HS-27A (cell line): Measurements from ENCODE around the gene KCTD5.
"Not testable (repeated sequence)": the region's sequence is repeated elsewhere in the genome, so short reads cannot be mapped to it uniquely, and the experiment has no call there.

ENCODE experiments used
- DNase-seq: peaks from one replicate; pipeline ENCODE4 v3.0.0-alpha.2; 2012; ENCODE audit warnings: low read depth, missing footprints

Gene KCTD5

DNA sequence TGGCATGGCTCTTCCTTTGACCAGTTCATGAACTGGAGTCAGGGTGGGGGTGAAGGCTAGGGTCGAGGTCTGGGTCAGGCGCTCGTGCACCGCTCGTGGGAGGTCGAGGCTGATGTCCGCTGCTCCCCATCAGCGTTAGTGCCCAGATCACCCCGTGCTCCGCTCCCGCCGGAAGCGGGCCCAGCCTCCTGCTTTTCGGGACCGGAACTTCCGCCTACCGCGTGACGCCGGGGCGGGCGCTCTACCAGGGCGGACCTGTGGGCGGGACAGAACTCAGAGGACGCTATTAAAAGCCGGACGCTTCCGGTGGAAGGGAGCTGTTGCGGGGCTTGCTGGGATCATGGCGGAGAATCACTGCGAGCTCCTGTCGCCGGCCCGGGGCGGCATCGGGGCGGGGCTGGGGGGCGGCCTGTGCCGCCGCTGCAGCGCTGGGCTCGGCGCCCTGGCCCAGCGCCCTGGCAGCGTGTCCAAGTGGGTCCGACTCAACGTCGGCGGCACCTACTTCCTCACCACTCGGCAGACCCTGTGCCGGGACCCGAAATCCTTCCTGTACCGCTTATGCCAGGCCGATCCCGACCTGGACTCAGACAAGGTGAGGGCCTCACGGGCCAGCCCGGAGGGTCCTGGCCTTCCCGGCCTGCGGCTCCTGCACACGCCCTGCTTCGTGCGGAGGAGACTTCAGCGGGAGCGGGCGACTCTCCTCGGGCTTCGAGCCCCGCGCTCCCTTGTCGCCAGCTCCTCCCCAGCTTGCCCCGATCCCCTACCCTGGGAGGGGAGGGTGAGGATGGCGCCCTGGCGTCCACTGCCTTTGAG lies at the start of gene KCTD5:
Gene KCTD5, plus strand, starts transcription at position 315 of the 813 bp plus-strand sequence. Its CDS starts 26 bp downstream, at position 341.
- peak; percentile 88 for DNase-seq

- DNase-seq, result not testable (repeated sequence)
These were observed 43.1 kb upstream of the KCTD5 start for GRCh38 chr16:2639071-2639721.

DNA sequence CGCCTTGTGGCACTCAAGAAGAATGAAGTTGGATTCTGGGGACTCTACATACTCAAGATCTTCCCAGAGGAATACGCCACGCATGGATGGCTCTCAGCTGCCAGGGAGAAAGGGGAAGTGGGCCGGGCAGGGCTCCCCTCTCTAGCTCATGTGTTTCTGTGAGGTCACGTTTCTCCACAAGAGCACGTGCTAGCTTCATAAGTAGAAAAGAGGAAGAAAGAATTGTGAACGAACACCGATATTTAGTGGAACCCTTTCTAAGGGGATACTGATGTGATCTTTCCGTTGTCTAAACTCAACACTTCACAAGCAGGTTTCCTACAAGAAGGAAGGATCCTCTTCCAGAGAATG lies 42.6 kb upstream of the KCTD5 start:
- not testable (repeated sequence) for DNase-seq

GRCh38 chr16:2642561-2642960 lies 39.8 kb upstream of the KCTD5 start:
- not testable (repeated sequence) for DNase-seq

DNA sequence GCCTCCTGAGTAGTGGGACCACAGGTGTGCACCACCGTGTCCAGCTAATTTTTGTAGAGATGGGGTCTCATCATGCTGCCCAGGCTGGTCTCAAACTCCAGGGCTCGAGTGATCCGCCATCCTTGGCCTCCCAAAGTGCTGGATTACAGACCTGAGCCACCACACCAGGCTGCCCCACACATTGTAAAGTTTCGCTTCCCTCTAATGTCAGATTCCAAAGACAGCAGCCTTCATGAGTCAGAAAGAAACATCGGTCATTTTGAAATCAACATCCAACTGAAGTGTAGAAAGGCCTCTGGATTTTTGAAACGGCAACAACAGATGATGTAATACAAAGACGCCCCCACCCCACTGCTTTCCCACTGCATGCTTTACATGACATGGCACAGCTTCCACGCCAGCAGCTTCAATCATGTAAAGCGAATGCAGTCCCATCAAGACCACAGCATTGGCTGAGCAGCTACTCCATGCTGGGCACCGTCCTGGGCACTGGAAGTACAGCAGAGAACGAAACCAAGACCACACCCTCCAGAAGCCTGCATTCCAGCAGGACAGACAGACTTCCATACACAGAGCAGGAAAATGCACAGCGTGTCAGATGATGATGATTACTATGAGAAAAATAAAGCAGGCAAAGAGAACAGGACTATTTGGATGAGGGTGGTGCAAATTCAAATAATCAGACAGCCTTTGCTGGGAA lies 37.4 kb upstream of the KCTD5 start:
- not testable (repeated sequence) for DNase-seq

DNA sequence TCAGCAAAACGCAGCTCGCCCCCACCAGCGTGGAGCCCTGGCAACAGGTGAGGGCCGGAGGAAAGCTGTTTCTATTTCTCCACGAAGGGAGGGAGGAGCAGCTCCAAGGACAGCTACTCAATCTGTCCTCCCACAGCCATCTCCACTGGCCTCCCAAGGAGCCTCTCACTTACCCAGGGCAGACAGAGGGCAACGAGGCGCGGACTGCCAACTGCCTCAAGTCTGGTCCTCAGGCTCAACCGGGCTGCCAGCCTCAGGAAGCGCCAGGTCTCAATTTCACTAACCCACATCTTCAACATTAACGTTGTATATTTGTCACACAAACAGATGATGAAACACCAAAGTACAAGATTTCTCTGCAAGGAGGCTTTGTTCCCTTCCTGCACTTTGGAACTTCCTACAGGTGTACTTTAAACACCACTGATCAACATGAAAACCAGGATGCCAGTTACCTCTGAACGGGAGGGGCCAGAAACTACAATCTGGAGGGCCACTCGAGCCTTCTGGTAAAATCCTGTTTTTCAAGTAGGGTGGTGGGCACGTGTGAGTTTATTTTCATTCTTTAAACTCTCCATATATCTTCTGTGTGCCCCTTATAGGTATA lies 31.0 kb upstream of the KCTD5 start:
- not testable (repeated sequence) for DNase-seq

- not testable (repeated sequence) for DNase-seq
These were observed 28.4 kb upstream of the KCTD5 start for GRCh38 chr16:2653915-2654314.

DNA sequence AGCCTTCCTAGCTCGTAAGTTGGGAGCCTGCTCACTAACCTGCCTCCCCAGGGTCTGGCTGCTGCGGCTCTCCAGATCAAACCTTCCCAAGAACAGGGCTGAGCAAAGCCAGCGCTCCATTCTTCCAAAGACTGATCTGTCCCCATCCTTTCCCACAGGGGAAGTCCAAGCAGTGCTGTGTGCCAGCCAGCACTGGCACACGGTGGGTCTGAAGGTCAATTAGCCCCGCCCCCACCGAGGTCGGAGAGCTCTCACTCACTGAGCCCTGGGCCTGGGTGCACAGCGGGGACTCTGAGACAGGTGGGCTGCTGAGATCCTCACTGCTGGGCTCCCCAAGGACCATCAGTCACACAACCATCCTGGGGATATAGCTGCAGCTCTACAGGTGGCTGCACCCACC lies 27.4 kb upstream of the KCTD5 start:
- not testable (repeated sequence) for DNase-seq

DNA sequence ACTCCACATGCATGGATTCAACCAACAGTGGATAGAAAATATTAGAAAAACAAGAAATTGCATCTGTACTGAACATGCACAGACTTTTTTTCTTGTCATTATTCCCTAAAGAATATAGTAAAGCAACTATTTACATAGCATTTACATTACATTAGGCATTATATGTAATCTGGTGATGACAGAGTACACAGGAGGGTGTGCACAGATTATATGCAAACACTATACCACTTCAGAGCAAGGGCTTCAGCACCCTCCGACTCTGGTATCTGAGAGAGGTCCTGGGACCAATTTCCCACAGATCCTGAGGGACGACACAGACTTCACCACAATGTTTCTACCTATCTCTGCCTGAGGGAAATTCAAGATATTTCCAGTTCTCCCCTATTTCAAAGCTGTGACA lies 25.3 kb upstream of the KCTD5 start:
- no peak for DNase-seq

DNA sequence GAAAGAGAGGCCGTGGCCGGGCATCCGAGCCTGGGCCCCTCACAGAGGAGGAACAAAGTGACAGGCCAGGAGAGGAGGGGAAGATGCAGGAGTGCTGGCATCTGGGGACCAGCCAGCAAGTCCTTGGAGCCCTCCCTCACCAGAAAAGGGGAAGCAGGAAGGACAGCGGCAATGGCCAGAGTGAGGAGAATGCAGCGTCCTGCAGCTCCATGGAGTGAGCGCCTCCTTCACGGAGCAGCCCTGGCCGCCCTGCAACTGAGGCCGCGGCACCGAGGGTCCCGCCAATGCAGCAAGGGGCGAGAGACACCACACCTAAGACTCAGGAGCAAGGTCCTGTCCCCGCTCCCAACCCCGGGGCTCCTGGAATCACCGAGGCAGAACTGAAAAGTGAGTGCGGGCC lies 24.5 kb upstream of the KCTD5 start:
- not testable (repeated sequence) for DNase-seq

DNA sequence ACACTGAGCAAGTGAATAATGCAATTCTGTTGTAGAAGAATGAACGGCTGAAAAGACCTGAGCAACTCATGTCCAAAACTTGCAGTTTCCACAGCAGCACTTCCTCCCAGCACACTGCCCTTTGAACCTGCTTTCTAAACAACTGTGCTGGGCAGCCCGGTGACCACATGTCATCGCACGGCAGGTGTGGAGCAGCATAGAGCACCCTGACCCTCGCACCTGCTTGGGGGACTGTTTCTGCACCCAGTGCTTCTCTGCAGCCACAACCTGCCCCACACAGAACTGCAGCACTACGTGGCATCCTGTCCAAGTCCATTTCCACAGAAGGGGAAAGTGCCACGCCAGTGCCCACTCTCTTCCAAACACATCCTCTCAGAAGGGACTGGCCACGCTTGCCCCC lies 22.8 kb upstream of the KCTD5 start:
- not testable (repeated sequence) for DNase-seq

- not testable (repeated sequence) for DNase-seq
These were observed 22.2 kb upstream of the KCTD5 start for GRCh38 chr16:2660014-2660662.

- not testable (repeated sequence) for DNase-seq
These were observed 21.5 kb upstream of the KCTD5 start for GRCh38 chr16:2660755-2661373.

DNA sequence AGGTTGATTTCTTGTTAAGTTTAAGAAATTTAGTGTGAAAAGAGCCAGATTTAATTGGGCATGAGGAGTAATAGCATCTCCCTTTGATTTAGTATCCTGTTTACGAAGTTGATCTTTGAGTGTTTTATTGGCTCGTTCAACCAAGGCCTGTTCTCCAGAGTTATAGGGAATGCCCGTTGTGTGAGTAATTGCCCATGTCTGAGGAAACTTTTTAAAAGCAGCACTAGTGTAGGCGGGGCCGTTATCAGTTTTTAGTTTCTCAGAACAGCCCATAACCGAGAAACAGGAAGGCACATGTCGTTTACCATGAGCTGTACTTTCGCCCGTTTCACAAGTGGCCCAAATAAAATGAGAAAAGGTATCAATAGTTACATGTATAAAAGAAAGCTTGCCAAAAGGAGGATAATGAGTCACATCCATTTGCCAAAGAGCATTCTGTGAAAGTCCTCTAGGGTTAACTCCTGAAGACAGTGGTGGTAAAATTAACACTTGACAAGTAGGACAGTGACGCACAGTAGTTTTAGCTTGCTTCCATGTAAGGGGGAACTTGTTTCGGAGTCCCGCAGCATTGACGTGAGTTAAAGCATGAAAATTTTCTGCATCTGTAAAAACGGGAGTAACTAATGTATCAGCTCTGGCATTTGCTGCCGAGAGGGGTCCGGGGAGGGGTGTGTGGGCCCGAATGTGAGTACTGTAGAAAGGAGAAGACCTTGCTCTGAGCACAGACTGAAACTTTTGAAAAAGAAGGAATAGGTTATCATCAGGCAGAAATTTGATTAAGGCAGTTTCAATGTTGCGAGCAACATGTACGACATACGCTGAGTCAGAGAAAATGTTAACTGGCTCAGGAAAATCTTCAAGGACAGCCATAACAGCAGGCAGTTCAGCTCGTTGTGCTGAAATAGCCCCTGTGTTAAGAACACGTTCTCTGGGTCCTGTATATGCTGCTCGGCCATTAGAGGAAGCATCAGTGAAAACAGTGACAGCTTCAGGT lies 18.5 kb upstream of the KCTD5 start:
- no peak for DNase-seq

DNA sequence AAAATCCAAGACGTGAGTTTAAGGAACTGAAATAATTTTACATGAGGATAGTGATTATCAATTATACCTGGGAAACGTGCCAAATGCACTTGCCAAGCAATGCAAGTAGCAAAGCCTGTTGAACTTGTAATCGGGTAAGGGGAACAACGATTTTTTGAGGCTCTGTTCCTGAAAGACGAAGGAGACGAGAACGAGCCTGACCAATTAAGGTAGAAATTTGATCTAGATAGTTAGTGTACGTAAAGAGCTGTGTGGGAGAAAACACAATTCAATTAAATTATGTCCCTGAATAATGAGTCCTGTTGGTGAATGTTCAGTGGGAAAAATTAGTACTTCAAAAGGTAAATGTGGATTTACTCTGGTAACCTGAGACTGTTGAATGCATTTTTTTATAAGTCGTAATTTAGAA lies 17.7 kb upstream of the KCTD5 start:
- DNase-seq, result no peak

DNA sequence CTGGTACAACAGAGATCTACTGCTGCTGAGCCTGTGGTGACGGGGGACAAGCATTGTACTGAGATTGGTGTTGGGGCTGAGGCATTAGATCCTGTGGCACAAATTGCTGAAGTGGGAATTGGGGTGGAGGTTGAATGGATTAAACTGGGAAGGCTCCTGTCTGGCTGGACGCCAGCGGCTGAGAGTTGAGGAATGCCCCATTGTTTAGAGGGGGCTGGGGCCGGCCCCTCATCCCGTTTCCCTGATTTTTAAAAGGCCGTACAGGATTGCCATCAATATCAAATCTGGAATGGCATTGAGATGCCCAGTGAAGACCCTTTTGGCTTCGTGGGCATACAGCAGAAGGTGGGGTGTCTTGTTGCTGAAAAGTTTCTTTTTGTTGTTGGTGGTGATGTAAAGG lies 15.7 kb upstream of the KCTD5 start:
- DNase-seq, result not testable (repeated sequence)

DNA sequence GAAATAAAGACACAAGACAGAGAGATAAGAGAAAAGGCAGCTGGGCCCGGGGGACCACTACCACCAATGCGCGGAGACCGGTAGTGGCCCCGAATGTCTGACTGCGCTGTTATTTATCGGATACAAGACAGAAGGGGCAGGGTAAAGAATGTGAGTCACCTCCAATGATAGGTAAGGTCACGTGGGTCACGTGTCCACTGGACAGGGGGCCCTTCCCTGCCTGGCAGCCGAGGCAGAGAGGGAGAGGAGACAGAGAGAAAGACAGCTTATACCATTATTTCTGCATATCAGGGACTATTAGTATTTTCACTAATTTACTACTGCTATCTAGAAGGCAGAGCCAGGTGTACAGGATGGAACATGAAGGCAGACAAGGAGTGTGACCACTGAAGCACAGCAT lies 12.7 kb upstream of the KCTD5 start:
- not testable (repeated sequence) for DNase-seq

DNA sequence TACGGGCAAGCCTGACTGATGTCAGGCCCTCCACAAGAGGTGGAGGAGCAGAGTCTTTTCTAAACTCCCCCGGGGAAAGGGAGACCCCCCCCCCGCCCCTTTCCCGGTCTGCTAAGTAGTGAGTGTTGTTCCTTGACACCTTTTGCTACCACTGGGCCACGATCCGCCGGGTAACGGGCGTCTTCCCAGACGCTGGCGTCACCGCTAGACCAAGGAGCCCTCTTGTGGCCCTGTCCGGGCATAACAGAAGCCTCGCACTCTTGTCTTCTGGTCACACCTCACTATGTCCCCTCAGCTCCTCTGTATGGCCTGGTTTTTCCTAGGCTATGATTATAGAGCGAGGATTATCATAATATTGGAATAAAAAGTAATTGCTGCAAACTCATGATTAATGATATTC lies 12.3 kb upstream of the KCTD5 start:
- DNase-seq, result not testable (repeated sequence)

- not testable (repeated sequence) for DNase-seq
These were observed 11.1 kb upstream of the KCTD5 start for GRCh38 chr16:2671193-2671592.

DNA sequence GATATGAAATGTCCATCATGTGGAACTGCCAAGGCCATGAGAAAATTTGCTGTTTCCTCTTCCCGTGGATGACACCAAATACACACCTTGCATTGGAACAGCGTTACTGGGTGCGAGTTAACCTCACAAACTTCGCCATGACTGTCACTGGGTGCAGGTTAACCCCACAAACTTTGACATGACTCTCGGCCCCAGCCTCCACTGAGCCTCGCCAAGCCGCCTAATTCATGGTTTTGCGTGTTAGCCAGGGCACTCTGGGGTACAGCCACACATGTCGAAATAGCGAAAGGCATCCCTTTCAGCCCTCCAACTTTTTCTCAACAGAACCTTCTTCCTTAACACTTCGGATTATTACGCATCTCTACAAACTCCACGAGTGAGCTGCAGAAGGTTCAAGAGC lies 10.6 kb upstream of the KCTD5 start:
- DNase-seq, result no peak
